A673 (cell line): ENCODE measurements around the gene DIP2C. TPM values are rescaled to one million over a fixed set of nuclear protein-coding genes. Genes with fewer than 3 reads are reported as not detected.

ENCODE experiments used
- BruUV-seq: library from RNA; stranded (reverse); fragments of 400-500 nt; replicated peaks from 2 replicates; lab custom pipeline; 2021; lab: Mats Ljungman, UMichigan
- CTCF ChIA-PET: fragments of 300-600 bp; sonication (Branson Sonifier 250); formaldehyde crosslinking; loops from one replicate; lab custom pipeline; 2022; ENCODE audit warnings: antibody characterized with exemption; lab: Charles Lee
- POLR2A ChIA-PET: fragments of 300-600 bp; sonication (Branson Sonifier 250); formaldehyde crosslinking; loops from one replicate; lab custom pipeline; 2022; ENCODE audit warnings: antibody characterized with exemption; ENCODE audit not compliant: low non-redundant PET; lab: Charles Lee
- DNase-seq: peaks from one replicate; pipeline ENCODE4 v3.0.0-alpha.2; 2015; ENCODE audit warnings: low spot score
- H3K27ac ChIP-seq: fragments of 200-600 bp; sonication (generic); 2 replicates; pipeline ENCODE4 v1.5.1; 2016; ENCODE audit warnings: mixed run types, low read depth, mild to moderate bottlenecking, mixed read lengths, antibody characterized with exemption, low read length; ENCODE audit not compliant: poor library complexity, severe bottlenecking
- H3K27me3 ChIP-seq: fragments of 200-600 bp; sonication (generic); replicated peaks from 2 replicates; pipeline ENCODE4 v1.6.1; 2017; ENCODE audit warnings: mixed run types, low read depth, mild to moderate bottlenecking, mixed read lengths, antibody characterized with exemption, low read length; ENCODE audit not compliant: insufficient read depth, poor library complexity
- H3K36me3 ChIP-seq: fragments of 200-600 bp; sonication (generic); 2 replicates; pipeline ENCODE4 v1.6.1; 2016; ENCODE audit warnings: mixed run types, mild to moderate bottlenecking, mixed read lengths, antibody characterized with exemption, low read length; ENCODE audit not compliant: insufficient read depth, poor library complexity, severe bottlenecking
- H3K4me1 ChIP-seq: fragments of 200-600 bp; sonication (generic); 2 replicates; pipeline ENCODE4 v1.6.1; 2017; ENCODE audit warnings: mixed run types, mild to moderate bottlenecking, mixed read lengths, antibody characterized with exemption, low read length; ENCODE audit not compliant: insufficient read depth, poor library complexity, severe bottlenecking
- H3K4me3 ChIP-seq: fragments of 200-600 bp; sonication (generic); 2 replicates; pipeline ENCODE4 v1.5.1; 2016; ENCODE audit warnings: low read depth, mixed run types, mild to moderate bottlenecking, mixed read lengths, low read length; ENCODE audit not compliant: poor library complexity, severe bottlenecking
- H3K9me3 ChIP-seq: fragments of 200-600 bp; sonication (generic); 2 replicates; pipeline ENCODE4 v1.6.1; 2016; ENCODE audit warnings: mixed run types, low read depth, mild to moderate bottlenecking, mixed read lengths, antibody characterized with exemption, low read length; ENCODE audit not compliant: poor library complexity, severe bottlenecking
- EZH2 ChIP-seq: fragments of 200-600 bp; sonication (generic); IDR thresholded peaks from 2 replicates; pipeline ENCODE4 v1.6.1; 2017; ENCODE audit warnings: borderline replicate concordance, low read depth, mild to moderate bottlenecking, mixed read lengths, antibody characterized with exemption, low read length; ENCODE audit not compliant: poor library complexity, severe bottlenecking
- intact Hi-C: fragments of 100-400 bp; cut with micrococcal nuclease; formaldehyde crosslinking; loops from one replicate; pipeline ENCODE4 v1.10.0; 2022; ENCODE audit not compliant: unreplicated experiment
- total RNA-seq: library from RNA; stranded (reverse); gene quantifications from 2 replicates; pipeline ENCODE4 v1.2.3, GENCODE V29; 2021
- TF ChIP-seq, protein P1 (sequence below): fragments of 300-800, 200-600 bp; sonication (generic); conservative IDR thresholded peaks from 2 replicates; pipeline ENCODE4 v1.5.1; 2017; ENCODE audit warnings: low read depth, mild to moderate bottlenecking, antibody characterized with exemption, low read length, moderate library complexity, mixed read lengths

DIP2C gene
- total RNA-seq, 1 experiment from 2014 or later, result 13.2 TPM

DNA sequence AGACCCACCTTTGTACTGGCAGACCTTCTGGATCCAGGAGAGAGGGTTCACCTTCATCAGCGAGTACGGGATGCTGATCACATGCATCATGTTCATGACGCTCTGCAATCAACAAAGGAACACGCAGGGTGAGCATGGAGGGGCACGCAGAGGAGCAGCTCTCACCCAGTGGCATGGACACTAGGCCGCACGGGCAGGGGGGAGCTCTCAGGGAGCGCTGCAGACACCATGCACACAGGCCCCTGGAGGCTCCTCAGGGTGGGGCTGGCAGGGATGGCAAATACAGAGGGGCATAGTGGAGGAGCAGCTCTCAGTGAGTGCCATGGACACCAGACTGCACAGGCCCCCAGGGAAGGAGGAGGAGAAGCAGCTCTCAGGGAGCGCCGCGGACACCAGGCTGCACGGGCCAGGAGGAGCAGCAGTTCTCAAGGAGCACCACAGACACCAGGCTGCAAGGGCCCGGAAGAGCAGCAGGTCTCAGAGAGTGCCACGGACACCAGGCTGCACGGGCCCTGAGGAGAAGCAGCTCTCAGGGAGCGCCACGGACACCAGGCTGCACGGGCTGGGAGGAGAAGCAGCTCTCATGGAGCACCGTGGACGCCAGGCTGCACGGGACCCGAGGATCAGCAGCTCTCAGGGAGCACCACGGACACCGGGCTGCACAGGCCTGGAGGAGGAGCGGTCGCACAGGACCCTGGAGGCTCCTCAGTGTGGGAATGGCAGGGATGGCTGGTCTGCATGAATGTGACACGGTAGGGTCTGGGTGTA is 304.7 kb downstream of the DIP2C start:
- intact Hi-C loops, result no loop called here
- Histone ChIP-seq H3K36me3 (no peaks in the 10 kb centered on the region), H3K27me3 (no peaks in the 10 kb centered on the region), H3K4me3 (no peak overlapping the region), H3K9me3 (no peaks in the 10 kb centered on the region), H3K4me1 (no peaks in the 10 kb centered on the region), H3K27ac (no peak overlapping the region)
- BruUV-seq, result no TSS peak
- ChIA-PET POLR2A (no interaction called here), CTCF (no interaction called here)
- no peak for DNase-seq
- no peak for TF ChIP-seq EZH2
- TF ChIP-seq, protein P1, sequence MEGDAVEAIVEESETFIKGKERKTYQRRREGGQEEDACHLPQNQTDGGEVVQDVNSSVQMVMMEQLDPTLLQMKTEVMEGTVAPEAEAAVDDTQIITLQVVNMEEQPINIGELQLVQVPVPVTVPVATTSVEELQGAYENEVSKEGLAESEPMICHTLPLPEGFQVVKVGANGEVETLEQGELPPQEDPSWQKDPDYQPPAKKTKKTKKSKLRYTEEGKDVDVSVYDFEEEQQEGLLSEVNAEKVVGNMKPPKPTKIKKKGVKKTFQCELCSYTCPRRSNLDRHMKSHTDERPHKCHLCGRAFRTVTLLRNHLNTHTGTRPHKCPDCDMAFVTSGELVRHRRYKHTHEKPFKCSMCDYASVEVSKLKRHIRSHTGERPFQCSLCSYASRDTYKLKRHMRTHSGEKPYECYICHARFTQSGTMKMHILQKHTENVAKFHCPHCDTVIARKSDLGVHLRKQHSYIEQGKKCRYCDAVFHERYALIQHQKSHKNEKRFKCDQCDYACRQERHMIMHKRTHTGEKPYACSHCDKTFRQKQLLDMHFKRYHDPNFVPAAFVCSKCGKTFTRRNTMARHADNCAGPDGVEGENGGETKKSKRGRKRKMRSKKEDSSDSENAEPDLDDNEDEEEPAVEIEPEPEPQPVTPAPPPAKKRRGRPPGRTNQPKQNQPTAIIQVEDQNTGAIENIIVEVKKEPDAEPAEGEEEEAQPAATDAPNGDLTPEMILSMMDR, result no peak

DNA sequence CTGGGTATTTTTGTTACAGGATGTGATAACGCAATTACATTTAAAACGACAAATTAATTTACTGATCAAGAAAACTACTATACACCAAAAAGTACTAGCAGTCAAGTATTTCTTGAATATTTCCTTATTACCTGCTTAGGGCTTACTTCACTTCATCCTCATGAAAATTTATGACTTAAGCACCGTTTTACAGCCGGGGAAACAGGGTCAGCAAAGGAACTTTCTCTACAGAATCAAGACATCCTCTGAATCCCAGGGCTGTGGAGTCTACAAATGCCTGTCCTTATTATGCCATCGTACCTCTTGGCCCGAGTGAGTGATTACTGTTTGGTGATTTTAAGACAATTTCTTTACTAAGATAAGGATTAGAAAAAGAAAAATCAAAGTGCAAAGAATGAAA is 305.9 kb downstream of the DIP2C start:
- no peaks in the 10 kb centered on the region for H3K4me1 ChIP-seq
- CTCF ChIA-PET, result no interaction called here
- H3K4me3 ChIP-seq, result no peak overlapping the region
- H3K36me3 ChIP-seq, result no peaks in the 10 kb centered on the region
- POLR2A ChIA-PET, result no interaction called here
- intact Hi-C loops, result no loop called here
- H3K27me3 ChIP-seq, result no peaks in the 10 kb centered on the region
- TF ChIP-seq EZH2, result no peak
- TF ChIP-seq, protein P1, result no peak
- DNase-seq, result no peak
- H3K27ac ChIP-seq, result no peak overlapping the region
- H3K9me3 ChIP-seq, result no peaks in the 10 kb centered on the region
- BruUV-seq, result no TSS peak

DNA sequence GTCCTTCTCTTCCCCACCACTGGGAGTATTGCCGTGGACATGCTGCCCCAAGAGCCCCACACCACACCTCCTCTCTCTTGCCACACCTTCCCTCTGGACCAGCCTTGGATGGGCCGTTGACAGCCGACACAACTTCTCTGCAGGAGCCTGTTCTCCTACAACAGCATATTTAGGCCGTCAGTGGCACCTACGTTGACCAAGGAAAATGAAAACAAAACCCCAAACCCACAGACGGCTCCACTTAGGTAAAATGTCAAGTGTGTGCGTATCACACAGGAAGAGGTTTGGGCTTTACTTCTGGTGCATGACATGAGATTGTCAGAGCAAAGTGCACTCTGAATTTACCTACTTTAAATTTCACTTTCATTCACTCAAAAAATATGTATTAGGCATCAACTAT is 307.7 kb downstream of the DIP2C start:
- Histone ChIP-seq H3K27ac (no peak overlapping the region), H3K4me3 (no peak overlapping the region), H3K27me3 (no peaks in the 10 kb centered on the region), H3K9me3 (no peaks in the 10 kb centered on the region), H3K4me1 (no peaks in the 10 kb centered on the region), H3K36me3 (no peaks in the 10 kb centered on the region)
- POLR2A ChIA-PET, result no interaction called here
- TF ChIP-seq EZH2, result no peak
- TF ChIP-seq, protein P1, result no peak
- intact Hi-C loops, result no loop called here
- CTCF ChIA-PET, result no interaction called here
- BruUV-seq, result no TSS peak
- DNase-seq, result no peak
